HG03135 (cell line): Measurements from ENCODE around the gene UGT1A5.
"Not testable (repeated sequence)": the region's sequence is repeated elsewhere in the genome, so short reads cannot be mapped to it uniquely, and the experiment has no call there.

Experiments used
- ATAC-seq: cut with Tn5 transposase; IDR thresholded peaks from one replicate; pipeline ENCODE4 v1.9.1; 2021; ENCODE audit warnings: mild to moderate bottlenecking, moderate library complexity; ENCODE audit not compliant: unreplicated experiment

The UGT1A5 gene

DNA sequence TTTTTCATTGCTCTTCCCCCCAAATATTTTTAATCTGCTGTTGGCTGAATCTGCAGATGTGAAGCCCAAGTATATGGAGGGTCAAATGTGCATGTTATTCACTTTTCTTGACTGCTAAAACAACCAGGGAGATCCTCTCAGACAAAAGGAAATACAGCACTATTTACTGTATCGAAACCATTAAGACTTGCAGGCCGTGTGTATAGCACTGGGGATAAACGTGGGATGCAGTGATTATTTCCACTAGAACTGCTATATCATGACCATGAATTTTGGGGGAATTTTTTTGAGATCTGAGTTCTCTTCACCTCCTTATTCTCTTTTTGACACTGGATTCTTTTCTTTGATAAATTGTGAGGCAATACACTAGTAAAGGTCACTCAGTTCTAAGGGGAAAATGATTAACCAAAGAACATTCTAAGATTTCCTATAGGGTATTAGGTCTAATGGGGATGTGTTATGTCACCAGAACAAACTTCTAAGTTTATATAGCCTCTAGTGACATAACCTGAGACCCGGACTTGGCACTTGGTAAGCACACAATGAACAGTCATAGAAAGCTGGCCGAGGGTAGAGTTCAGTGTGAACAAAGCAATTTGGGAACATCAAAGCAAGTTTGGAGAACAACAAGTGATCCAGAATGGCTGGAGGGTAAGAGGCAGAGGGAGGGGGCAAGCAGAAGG is 32.5 kb downstream of the UGT1A5 start:
- ATAC-seq = no peak

DNA sequence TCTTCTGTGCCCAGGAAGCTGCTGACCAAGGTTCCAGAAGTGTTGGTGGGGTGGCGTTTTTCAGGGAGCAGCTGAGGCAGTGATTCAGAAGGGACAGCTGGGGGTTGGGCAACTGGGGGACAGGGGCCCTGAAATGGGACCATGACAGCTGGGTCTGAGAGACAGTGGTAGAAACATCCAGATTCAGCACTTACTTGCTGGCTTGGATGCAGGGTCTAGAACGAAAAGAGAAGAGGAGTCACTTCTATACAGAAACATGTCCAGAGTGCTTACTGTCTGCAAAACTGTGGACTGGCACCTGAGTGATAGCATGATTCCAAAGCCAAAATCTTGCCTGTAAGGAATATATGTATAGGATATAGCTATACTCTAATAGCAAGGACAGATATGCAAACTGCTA is 33.1 kb downstream of the UGT1A5 start:
- ATAC-seq = not testable (repeated sequence)

DNA sequence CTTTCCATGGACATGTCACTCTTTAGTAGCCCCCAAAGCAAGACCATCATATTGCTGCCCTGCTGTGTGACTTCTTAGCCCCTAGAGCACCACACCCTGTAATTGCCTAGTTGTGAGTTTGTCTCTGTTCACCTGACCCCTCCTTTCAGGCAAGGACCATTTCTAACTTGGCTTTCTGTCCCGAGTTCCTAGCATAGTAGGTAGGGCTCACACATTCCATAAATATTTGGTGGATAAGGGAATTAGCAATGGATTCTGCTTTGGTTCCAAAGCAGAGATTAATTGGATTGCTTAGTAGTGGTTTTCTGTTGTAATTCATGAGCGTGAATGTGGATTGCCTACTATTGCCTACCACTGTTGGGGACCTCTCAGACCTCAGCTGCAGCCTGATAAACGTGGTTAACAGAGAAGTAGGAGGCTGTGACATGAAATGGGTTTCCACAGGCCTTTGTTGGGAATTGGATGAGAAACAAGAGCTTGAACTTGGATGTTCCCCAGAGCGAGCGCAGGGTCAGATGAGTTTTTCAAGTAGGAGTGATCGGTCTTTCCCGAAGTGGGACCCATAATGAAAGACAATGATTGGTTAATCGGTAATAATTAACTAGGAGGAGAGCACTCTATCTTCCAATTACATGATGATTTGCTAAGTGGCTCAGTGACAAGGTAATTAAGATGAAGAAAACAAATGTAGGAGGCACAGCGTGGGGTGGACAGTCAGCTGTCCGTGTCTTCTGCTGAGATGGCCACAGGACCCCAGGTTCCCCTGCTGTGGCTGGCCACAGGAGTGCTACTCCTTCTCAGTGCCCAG is 34.0 kb downstream of the UGT1A5 start:
- no peak for ATAC-seq

DNA sequence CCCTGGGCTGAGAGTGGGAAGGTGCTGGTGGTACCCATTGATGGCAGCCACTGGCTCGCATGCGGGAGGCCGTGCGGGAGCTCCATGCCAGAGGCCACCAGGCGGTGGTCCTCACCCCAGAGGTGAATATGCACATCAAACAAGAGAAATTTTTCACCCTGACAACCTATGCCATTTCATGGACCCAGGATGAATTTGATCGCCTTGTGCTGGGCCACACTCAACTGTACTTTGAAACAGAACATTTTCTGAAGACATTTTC is 34.5 kb downstream of the UGT1A5 start:
- no peak for ATAC-seq

DNA sequence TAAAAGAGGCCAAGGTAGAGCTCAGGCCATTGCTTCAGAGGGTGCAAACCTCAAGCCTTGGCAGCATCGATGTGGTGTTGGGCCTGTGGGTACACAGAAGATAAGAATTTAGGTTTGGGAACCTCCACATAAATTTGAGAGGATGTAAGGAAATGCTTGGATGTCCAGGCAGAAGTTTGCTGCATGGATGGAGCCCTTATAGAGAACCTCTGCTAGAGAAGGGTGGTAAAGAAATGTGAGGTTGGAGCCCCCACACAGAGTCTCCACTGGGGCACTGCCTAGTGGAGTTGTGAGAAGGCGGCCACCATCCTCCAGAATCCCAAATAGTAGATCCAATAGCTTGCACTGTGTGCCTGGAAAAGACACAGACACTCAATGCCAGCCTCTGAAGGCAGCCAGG is 38.0 kb downstream of the UGT1A5 start:
- not testable (repeated sequence) for ATAC-seq

DNA sequence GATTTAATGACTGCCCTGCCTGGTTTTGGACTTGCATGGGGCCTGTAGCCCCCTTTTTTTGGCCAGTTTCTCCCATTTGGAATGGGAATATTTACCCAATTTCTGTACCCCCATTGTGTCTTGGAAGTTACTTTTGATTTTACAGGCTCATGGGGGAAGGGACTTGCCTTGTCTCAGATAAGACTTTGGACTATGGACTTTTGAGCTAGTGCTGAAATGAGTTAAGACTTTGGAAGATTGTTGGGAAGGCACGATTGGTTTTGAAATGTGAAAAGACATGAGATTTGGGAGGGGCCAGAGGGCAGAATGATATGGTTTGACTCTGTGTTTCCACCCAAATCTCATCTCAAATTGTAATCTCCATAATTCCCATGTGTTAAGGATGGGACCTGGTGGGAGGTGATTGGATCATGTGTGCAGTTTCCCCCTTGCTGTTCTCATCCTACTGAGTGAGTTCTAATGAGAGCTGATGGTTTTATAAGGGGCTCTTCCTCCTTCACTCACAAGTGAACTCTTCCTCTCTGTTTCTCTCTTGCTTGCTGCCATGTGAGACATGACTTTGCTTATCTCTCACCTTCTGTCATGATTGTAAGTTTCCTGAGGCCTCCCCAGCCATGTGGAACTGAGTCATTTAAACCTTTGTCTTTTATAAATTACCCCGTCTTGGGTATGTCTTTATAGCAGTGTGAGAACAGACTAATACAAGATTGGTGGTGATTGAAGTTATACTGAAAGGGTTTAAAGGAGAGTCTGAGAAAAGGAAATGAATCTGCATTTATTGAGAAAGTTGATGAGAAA is 38.7 kb downstream of the UGT1A5 start:
- not testable (repeated sequence) for ATAC-seq

DNA sequence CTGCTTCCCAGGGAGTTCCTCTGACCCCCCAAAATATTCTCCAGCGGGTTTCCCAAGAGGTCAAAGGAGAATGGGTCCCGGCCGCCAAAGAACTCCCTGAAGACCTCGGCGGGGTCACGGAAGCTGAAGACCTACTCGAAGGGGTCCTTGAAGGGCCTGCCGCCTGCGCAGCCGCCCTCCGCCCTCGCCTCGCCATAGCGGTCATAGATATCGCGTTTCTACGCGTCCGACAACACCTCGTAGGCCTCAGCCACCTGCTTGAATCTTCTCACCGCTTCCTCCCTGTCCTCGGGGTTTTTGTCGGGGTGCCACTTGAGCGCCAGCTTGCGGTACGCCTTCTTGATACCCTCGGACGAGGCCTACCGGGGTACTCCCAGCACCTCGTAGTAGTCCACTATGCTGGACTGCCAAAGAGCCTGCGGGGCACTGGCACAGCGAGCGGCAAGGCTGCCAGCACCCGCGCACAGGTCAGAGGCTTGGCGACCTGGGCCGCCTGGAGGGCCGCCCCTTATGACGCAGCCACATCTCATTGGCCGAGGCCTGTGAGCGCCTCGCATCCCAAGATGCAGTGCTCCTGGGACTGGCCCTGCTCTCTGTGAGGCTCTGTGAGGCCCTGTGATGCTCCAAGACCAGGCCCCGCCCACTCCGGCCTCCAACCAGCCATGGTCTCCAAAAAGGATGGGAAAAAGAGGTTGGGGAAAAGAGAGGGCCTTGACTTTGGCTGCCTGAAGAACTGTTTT is 42.3 kb downstream of the UGT1A5 start:
- no peak for ATAC-seq

DNA sequence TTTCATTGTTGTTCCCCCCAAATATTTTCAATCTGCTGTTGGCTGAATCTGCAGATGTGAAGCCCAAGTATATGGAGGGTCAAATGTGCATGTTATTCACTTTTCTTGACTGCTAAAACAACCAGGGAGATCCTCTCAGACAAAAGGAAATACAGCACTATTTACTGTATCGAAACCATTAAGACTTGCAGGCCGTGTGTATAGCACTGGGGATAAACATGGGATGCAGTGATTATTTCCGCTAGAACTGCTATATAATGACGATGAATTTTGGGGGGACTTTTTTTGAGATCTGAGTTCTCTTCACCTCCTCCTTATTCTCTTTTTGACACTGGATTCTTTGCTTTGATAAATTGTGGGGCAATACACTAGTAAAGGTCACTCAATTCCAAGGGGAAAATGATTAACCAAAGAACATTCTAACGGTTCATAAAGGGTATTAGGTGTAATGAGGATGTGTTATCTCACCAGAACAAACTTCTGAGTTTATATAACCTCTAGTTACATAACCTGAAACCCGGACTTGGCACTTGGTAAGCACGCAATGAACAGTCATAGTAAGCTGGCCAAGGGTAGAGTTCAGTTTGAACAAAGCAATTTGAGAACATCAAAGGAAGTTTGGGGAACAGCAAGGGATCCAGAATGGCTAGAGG is 43.8 kb downstream of the UGT1A5 start:
- no peak for ATAC-seq

DNA sequence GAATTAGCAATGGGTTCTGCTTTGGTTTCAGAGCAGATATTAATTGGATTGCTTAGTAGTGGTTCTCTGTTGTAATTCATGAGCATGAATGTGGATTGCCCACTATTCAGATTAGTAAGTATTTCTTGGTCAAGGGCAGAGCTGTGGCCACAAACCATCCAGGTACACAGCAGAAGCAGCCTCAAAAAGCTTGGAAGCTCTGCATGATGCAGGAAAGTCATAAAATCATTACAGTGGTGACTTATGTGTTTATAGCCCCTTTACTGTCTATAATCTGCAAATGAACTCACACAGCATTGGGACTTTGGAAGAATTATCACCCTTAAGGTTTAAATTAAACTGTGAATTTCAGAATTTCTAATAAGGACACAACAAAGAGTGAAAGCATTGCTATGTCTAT is 45.4 kb downstream of the UGT1A5 start:
- ATAC-seq = no peak

DNA sequence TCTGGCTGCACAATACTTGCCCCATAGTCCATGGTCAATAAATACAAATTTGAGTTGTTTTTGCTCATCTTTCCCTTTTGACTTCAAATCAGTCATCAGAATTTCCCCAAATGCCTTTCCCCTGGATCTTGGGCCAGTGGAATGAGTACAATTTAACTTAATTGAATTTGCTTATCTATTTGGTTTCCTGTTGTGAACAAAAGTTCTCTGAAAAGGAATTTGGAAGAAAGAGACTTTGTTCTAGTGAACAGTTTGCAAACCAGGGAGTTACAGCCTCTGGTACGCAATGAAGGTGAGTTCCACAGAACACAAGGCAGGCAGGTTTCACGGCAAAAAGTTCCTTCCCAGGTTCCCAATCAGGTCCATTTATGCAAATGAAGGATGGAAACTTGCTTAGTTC is 46.1 kb downstream of the UGT1A5 start:
- ATAC-seq = no peak

DNA sequence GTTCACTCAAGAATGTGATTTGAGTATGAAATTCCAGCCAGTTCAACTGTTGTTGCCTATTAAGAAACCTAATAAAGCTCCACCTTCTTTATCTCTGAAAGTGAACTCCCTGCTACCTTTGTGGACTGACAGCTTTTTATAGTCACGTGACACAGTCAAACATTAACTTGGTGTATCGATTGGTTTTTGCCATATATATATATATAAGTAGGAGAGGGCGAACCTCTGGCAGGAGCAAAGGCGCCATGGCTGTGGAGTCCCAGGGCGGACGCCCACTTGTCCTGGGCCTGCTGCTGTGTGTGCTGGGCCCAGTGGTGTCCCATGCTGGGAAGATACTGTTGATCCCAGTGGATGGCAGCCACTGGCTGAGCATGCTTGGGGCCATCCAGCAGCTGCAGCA is 47.3 kb downstream of the UGT1A5 start, which contains the start of gene UGT1A1:
Gene UGT1A1, plus strand, starts transcription at position 228 of the 400 bp plus-strand sequence. Its CDS starts 18 bp downstream, at position 246.
- ATAC-seq = no peak

DNA sequence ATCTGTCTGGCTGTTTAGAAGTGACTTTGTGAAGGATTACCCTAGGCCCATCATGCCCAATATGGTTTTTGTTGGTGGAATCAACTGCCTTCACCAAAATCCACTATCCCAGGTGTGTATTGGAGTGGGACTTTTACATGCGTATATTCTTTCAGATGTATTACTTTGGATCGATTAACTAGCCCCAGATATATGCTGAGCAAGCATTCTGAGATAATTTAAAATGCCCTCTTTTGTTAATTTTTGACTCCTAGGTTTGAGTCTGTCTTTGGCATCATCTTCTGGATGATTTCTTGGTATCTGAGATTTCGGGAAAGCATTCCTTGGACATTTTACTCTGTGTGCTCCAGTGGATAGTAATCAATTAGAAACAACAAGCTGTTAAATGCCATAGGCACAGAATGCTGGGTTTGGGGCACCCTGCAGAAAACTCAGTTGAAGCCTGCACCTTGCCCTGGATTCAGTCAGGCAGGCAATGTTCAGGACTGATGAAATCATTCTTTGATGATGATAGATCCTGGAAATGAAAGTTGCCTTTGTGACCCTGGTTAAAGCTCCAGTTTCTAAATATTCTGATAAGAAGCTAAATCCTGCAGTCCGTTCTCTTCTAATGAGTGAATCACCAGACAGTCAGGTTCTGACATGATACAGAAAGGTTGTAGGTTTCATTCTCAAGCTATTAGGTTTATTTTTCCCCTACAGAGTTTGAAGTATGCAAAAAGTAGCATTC is 48.5 kb downstream of the UGT1A5 start:
- ATAC-seq = no peak

DNA sequence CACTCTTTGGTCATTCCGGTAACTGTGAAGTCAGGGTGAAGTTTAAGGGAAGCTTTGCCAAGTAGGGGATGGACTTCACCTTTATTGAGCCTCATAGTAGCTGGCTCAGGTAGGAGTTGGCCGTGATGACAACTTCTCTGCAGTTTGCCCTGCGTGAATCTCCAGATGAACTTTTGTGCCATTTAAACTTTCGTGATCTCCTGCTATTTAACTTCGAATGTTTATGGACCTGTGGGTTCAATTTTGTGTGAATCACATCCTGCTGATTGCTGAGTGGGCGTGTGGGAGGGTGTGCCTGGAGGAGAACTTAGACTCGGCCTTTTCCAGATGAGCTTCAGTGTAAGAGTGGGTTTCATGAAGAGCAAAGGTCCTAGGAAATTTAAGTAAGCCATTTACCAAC is 51.6 kb downstream of the UGT1A5 start:
- ATAC-seq = no peak

DNA sequence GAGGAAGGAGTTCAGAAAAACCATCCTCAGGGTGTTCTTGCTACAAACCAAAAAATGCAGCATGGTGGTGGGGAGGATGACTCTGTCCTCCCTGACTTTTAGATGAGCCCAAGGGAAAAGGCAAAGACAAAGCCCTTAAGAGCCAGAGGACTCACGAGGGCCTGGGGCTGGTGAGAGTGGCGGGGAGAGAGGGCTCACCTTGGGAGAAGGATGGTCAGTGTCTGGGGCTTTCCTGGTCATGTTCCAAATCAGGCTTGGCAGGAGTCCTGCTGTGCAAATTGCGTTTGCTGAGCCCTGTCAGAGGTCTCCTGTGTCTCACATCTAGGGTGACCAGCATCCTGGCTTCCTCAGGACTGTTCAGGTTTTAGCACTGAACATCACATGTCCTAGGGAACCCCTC is 52.1 kb downstream of the UGT1A5 start:
- no peak for ATAC-seq

DNA sequence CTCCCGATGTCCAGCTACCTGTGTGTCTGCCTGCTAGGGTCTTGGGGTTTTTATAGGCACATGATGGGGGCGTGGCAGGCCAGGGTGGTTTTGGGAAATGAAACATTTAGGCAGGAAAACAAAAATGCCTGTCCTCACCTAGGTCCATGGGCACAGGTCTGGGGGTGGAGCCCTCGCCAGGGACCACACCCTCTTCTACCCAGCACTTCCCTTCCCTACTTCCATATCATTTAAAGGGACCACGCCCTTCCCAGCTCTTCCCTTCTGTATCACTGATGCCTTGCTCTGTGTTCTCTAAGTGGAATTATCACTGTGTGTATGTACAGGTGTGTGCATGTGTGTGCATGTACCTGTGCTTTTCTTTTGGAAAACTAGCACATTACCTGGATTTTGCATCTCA is 53.7 kb downstream of the UGT1A5 start:
- ATAC-seq = no peak

DNA sequence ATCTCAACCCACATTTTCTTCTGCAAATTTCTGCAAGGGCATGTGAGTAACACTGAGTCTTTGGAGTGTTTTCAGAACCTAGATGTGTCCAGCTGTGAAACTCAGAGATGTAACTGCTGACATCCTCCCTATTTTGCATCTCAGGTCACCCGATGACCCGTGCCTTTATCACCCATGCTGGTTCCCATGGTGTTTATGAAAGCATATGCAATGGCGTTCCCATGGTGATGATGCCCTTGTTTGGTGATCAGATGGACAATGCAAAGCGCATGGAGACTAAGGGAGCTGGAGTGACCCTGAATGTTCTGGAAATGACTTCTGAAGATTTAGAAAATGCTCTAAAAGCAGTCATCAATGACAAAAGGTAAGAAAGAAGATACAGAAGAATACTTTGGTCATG is 55.4 kb downstream of the UGT1A5 start:
- no peak for ATAC-seq

DNA sequence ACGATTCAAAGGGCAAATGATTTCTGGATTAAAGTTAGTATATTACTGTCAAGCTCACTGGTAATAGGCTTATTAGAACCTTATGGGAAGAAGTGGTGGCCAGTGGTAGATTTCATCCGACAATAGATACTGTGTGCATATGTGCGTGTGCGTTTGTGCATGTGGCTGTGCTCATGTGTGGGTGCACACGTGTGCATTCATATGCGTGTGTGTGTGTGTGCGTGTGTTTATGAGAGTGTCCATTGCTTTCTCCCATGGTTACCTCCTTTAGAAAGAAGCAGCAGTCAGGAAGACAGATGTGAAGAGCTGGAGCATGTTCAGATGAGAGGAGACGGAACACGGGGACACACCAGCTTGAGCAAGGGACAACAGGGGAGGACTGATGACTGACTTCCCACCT is 56.6 kb downstream of the UGT1A5 start:
- no peak for ATAC-seq

DNA sequence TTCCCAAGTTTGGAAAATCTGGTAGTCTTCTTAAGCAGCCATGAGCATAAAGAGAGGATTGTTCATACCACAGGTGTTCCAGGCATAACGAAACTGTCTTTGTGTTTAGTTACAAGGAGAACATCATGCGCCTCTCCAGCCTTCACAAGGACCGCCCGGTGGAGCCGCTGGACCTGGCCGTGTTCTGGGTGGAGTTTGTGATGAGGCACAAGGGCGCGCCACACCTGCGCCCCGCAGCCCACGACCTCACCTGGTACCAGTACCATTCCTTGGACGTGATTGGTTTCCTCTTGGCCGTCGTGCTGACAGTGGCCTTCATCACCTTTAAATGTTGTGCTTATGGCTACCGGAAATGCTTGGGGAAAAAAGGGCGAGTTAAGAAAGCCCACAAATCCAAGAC is 59.4 kb downstream of the UGT1A5 start:
- no peak for ATAC-seq

DNA sequence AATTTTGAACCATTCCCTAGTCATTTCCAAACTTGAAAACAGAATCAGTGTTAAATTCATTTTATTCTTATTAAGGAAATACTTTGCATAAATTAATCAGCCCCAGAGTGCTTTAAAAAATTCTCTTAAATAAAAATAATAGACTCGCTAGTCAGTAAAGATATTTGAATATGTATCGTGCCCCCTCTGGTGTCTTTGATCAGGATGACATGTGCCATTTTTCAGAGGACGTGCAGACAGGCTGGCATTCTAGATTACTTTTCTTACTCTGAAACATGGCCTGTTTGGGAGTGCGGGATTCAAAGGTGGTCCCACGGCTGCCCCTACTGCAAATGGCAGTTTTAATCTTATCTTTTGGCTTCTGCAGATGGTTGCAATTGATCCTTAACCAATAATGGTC is 59.9 kb downstream of the UGT1A5 start:
- no peak for ATAC-seq

DNA sequence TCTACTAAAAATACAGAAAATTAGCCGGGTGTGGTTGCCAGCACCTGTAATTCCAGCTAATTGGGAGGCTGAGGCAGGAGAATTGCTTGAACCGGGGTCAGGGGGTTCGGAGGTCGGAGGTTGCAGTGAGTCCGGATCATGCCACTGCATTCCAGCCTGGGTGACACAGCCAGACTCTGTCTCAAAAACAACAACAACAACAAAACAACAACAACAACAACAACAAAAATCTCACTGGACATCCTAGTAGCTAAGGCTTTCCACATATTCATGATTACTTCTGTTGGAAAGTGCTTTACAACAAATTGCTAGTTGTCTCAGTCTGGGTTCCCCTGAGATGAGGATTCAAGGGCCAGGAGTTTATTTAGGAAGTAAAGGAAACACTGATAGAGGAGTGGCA is 61.1 kb downstream of the UGT1A5 start:
- no peak for ATAC-seq
